HG03575 (cell line): ENCODE results near the gene ZCCHC14.
"Not testable (repeated sequence)": the region's sequence is repeated elsewhere in the genome, so short reads cannot be mapped to it uniquely, and the experiment has no call there.

ENCODE experiments used
- ATAC-seq: cut with Tn5 transposase; IDR thresholded peaks from one replicate; pipeline ENCODE4 v1.9.1; 2021; ENCODE audit not compliant: unreplicated experiment, insufficient number of reproducible peaks, low FRiP score; ENCODE audit errors: extremely low read depth

ZCCHC14 gene

GRCh38 chr16:87486282-87486681 lies 6.5 kb downstream of the ZCCHC14 start:
- no peak for ATAC-seq

- not testable (repeated sequence) for ATAC-seq
These were observed 7.0 kb downstream of the ZCCHC14 start for GRCh38 chr16:87485792-87486191.

GRCh38 chr16:87484487-87485331 lies 8.1 kb downstream of the ZCCHC14 start:
- ATAC-seq, result no peak

DNA sequence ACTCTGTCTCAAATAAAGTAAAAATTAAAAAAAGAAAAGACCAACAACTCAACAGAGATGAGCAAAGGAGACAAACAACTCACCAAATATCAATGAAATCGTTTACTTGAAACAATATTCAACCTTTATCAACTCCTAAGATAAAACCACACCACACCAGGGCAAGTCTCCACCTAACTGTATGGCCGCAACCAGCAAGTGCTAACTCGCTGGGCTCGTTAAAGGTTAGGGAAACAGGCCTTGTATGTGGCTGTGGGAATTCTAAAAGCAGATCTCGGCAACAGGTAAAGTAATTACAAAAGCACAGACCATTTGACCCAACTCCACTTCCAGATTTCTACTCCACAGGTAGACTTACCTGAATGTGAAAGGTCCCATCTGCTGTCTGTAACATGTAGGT lies 9.3 kb downstream of the ZCCHC14 start:
- no peak for ATAC-seq

GRCh38 chr16:87482670-87483069 lies 10.2 kb downstream of the ZCCHC14 start:
- ATAC-seq, result not testable (repeated sequence)

DNA sequence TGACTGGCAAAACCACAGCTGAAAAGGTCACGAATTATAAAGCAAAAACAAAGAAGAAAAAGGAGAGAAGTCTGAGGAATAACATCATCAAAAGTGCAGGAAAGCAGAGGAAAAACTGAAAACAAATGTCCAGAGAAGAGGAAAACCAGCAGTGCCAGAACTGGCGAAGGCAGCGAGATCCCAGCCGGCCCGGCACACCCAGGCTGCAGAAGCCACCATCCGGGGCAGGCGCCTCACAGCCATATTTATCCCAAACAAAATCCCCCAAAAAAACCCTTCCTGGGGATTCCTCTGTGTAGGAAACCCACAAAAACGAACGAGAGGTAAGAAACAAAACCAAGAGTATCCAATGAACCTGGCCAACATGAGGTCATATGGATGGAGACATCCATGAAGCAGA lies 10.6 kb downstream of the ZCCHC14 start:
- no peak for ATAC-seq

GRCh38 chr16:87481711-87482110 lies 11.1 kb downstream of the ZCCHC14 start:
- not testable (repeated sequence) for ATAC-seq

DNA sequence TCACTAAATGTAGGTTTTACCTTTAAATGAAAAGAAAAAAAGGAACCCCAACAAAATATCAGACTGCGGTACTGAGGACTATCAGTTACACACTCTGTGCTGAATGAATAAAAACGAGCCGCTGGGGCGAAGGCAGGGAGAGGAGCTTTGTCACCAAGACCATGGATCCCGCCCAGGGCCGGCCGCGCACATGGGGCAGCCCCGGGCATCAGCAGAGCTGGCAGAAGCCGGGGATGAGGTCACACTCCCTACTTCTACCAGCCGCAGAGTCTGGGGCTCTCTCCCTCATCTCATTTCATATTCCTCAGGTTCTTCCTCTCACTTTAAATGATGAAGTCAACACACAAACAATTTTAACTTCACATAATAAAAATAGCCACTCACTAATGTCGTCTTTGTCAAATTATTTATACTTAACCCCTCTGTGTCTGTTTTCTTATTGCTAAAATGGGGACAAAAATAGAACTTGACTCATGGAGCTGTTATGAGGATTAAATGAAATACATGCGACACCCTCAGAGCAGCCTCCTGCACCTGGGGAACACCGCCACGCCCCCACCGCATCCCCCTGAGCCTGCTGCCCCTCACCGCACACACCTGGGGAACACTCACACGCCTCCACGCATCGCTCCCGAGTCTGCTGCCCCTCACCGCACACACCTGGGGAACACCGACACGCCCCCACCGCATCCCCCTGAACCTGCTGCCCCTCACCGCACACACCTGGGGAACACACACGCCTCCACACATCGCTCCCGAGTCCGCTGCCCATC lies 15.4 kb downstream of the ZCCHC14 start:
- not testable (repeated sequence) for ATAC-seq

- no peak for ATAC-seq
These were observed 18.2 kb downstream of the ZCCHC14 start for GRCh38 chr16:87474566-87474996.

GRCh38 chr16:87474017-87474416 lies 18.8 kb downstream of the ZCCHC14 start:
- no peak for ATAC-seq

DNA sequence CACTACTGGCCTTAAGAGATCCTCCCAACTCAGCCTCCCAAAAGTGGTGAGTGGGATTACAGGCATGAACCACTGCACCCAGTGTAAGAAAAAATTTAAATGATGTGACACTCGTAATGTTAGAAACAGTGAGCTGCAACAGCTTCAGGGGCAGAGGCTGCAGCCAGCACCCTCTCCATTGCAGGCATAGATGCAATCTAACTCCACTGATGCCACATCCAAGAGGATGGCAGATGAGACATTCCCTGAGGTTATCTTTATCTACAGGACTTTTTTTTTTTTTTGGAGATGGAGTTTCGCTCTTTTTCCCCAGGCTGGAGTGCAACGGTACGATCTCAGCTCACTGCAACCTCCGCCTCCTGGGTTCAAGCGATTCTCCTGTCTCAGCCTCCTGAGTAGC lies 19.9 kb downstream of the ZCCHC14 start:
- ATAC-seq, result no peak

DNA sequence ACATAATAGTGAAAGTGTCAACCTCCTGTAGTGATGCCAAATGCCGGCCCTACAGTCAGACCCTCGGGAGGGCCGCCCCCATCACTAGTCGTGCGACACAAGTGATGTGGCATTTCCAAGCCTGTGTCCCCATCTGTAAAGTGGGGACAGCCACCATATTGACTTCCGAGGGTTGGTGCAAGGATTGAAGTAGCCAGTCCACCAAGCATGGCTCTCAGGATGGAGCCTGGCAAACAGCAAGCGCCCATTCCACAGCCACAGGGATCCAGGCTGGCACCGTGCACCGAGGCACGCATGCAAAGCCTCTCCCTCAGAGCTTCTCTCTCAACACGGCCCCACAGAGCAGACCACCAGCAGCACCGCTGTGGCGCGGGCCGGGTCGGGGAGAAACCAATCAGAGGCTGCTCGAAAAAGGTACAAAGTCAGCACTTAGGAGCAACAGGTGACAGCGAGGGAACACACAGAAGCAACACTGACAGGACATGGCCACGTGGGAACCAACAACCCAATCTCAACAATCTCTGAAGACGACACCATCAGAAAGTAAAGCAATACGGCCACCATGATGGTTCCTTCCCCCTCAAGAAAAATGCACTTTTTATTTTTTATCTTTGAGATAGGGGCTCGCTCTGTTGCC lies 20.6 kb downstream of the ZCCHC14 start:
- no peak for ATAC-seq

GRCh38 chr16:87471278-87472141 lies 21.3 kb downstream of the ZCCHC14 start:
- no peak for ATAC-seq

DNA sequence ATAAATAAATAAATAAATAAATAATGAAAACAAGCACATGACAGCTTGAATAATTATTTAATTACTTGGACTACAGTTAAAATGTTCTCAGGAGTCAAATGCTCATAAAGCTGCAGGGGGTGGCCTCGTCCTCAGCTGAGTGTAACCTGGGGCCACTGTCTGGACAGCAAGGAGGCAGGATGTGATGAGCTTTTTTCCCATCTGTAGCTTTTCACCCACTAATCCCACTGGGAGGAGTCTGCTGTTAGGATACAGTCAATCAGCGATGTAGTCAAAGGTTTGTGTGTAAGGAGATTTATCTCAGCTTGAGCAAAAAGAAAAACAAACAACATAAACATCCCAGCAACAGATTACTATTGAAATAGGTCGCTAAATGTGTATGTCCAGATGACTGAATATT lies 22.5 kb downstream of the ZCCHC14 start:
- no peak for ATAC-seq

DNA sequence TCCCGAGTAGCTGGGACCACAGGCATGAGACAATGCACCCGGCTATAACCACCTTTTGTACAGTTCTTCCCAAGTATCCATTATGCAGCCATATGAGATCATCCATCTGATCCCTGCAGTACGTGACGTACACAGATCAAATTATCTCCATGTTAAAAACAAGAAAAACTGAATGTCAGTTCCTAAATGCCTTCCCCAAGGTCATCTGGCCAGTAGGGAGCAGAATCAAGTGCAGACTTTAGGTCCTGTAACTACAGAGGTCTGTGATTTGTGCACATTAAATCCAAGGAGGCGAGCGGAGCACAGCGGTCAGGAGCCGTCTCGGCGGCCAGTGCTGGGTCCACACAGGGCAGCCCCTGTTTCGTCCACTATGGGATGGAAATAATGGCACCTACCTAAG lies 23.7 kb downstream of the ZCCHC14 start:
- no peak for ATAC-seq

- ATAC-seq, result no peak
These were observed 24.3 kb downstream of the ZCCHC14 start for GRCh38 chr16:87468550-87468949.

GRCh38 chr16:87466975-87467501 lies 25.8 kb downstream of the ZCCHC14 start:
- ATAC-seq, result no peak

- ATAC-seq, result no peak
These were observed 26.9 kb downstream of the ZCCHC14 start for GRCh38 chr16:87465879-87466278.

GRCh38 chr16:87465306-87465705 lies 27.5 kb downstream of the ZCCHC14 start:
- no peak for ATAC-seq
